Activated naive CD8-positive, alpha-beta T cell treated with anti-CD3 and anti-CD28 coated beads for 36 hours (primary cell): ENCODE data around the gene ISLR2. TPM values are rescaled to one million over a fixed set of nuclear protein-coding genes. Genes with fewer than 3 reads are reported as not detected.

Experiments
- DNase-seq: peaks from one replicate; pipeline ENCODE4 v3.0.0; 2021
- H3K27ac Mint-ChIP-seq: one replicate; pipeline ENCODE4 v1.8.0; 2022; ENCODE audit warnings: mild to moderate bottlenecking, moderate library complexity, mixed read lengths
- H3K27me3 Mint-ChIP-seq: one replicate; pipeline ENCODE4 v1.8.0; 2022; ENCODE audit warnings: mild to moderate bottlenecking, mixed read lengths
- H3K36me3 Mint-ChIP-seq: one replicate; pipeline ENCODE4 v1.8.0; 2021; ENCODE audit warnings: mild to moderate bottlenecking, mixed read lengths
- H3K4me1 Mint-ChIP-seq: one replicate; pipeline ENCODE4 v1.8.0; 2021; ENCODE audit warnings: mixed read lengths
- H3K4me3 Mint-ChIP-seq: one replicate; pipeline ENCODE4 v1.8.0; 2022; ENCODE audit warnings: mild to moderate bottlenecking, moderate library complexity, mixed read lengths
- H3K9me3 Mint-ChIP-seq: one replicate; pipeline ENCODE4 v1.8.0; 2022; ENCODE audit warnings: mixed read lengths
- total RNA-seq, 2 experiments: library from RNA; stranded (reverse); gene quantifications; one replicate each; pipeline ENCODE4 v1.2.3, GENCODE V29; 2021

Gene ISLR2
- total RNA-seq, 2 experiments from 2014 or later = not detected

- Mint-ChIP-seq H3K27me3 (peaks cover 80% of the 10 kb centered on the region), H3K27ac (no peak overlapping the region), H3K36me3 (no peaks in the 10 kb centered on the region), H3K9me3 (no peaks in the 10 kb centered on the region), H3K4me1 (peaks cover 14% of the 10 kb centered on the region), H3K4me3 (no peak overlapping the region)
- DNase-seq = no peak
Measured at GRCh38 chr15:74124196-74124595, 6.2 kb upstream of the ISLR2 start.

GRCh38 chr15:74124759-74125158, 5.6 kb upstream of the ISLR2 start:
- peaks cover 20% of the 10 kb centered on the region for H3K4me1 Mint-ChIP-seq
- H3K4me3 Mint-ChIP-seq = no peak overlapping the region
- no peaks in the 10 kb centered on the region for H3K9me3 Mint-ChIP-seq
- H3K27ac Mint-ChIP-seq = no peak overlapping the region
- H3K36me3 Mint-ChIP-seq = no peaks in the 10 kb centered on the region
- DNase-seq = no peak
- peaks cover 82% of the 10 kb centered on the region for H3K27me3 Mint-ChIP-seq

- peaks cover 24% of the 10 kb centered on the region for H3K4me1 Mint-ChIP-seq
- no peaks in the 10 kb centered on the region for H3K9me3 Mint-ChIP-seq
- H3K36me3 Mint-ChIP-seq = no peaks in the 10 kb centered on the region
- no peak overlapping the region for H3K4me3 Mint-ChIP-seq
- H3K27ac Mint-ChIP-seq = no peak overlapping the region
- peak; percentile 90 for DNase-seq
- H3K27me3 Mint-ChIP-seq = peaks cover 90% of the 10 kb centered on the region
Measured at GRCh38 chr15:74127255-74127953, 3.0 kb upstream of the ISLR2 start.

GRCh38 chr15:74127954-74128784, 2.2 kb upstream of the ISLR2 start:
- no peaks in the 10 kb centered on the region for H3K36me3 Mint-ChIP-seq
- H3K9me3 Mint-ChIP-seq = no peaks in the 10 kb centered on the region
- H3K4me3 Mint-ChIP-seq = peak overlapping the region; percentile 64
- H3K4me1 Mint-ChIP-seq = peaks cover 19% of the 10 kb centered on the region
- H3K27ac Mint-ChIP-seq = no peak overlapping the region
- DNase-seq = no peak
- peaks cover 95% of the 10 kb centered on the region for H3K27me3 Mint-ChIP-seq

- DNase-seq = no peak
- Mint-ChIP-seq H3K4me3 (no peak overlapping the region), H3K36me3 (no peaks in the 10 kb centered on the region), H3K27ac (no peak overlapping the region), H3K4me1 (peaks cover 19% of the 10 kb centered on the region), H3K27me3 (peaks cover 96% of the 10 kb centered on the region), H3K9me3 (no peaks in the 10 kb centered on the region)
Measured at GRCh38 chr15:74128785-74129585, 1.4 kb upstream of the ISLR2 start.

GRCh38 chr15:74129586-74130154, 716 bp upstream of the ISLR2 start:
- Mint-ChIP-seq H3K36me3 (no peaks in the 10 kb centered on the region), H3K4me3 (no peak overlapping the region), H3K4me1 (peaks cover 23% of the 10 kb centered on the region), H3K27ac (no peak overlapping the region), H3K27me3 (peaks cover 95% of the 10 kb centered on the region), H3K9me3 (no peaks in the 10 kb centered on the region)
- no peak for DNase-seq

- DNase-seq = no peak
- Mint-ChIP-seq H3K36me3 (no peaks in the 10 kb centered on the region), H3K27ac (no peak overlapping the region), H3K4me3 (no peak overlapping the region), H3K27me3 (peaks cover 96% of the 10 kb centered on the region), H3K9me3 (no peaks in the 10 kb centered on the region), H3K4me1 (peaks cover 30% of the 10 kb centered on the region)
Measured at GRCh38 chr15:74130849-74131627, 652 bp downstream of the ISLR2 start.

GRCh38 chr15:74131628-74132413, 1.4 kb downstream of the ISLR2 start:
- H3K4me3 Mint-ChIP-seq = no peak overlapping the region
- H3K27ac Mint-ChIP-seq = no peak overlapping the region
- H3K36me3 Mint-ChIP-seq = no peaks in the 10 kb centered on the region
- peaks cover 34% of the 10 kb centered on the region for H3K4me1 Mint-ChIP-seq
- no peak for DNase-seq
- no peaks in the 10 kb centered on the region for H3K9me3 Mint-ChIP-seq
- H3K27me3 Mint-ChIP-seq = peaks cover 97% of the 10 kb centered on the region

GRCh38 chr15:74132681-74133651, 2.6 kb downstream of the ISLR2 start:
- H3K9me3 Mint-ChIP-seq = no peaks in the 10 kb centered on the region

GRCh38 chr15:74133694-74134386, 3.5 kb downstream of the ISLR2 start:
- peaks cover 99% of the 10 kb centered on the region for H3K27me3 Mint-ChIP-seq
- H3K4me3 Mint-ChIP-seq = no peak overlapping the region
- H3K27ac Mint-ChIP-seq = no peak overlapping the region
- no peaks in the 10 kb centered on the region for H3K36me3 Mint-ChIP-seq
- H3K4me1 Mint-ChIP-seq = peaks cover 32% of the 10 kb centered on the region
- DNase-seq = no peak
- no peaks in the 10 kb centered on the region for H3K9me3 Mint-ChIP-seq

More at GRCh38 chr15:74132681-74133651, 2.6 kb downstream of the ISLR2 start:
- H3K27me3 Mint-ChIP-seq = peaks cover 98% of the 10 kb centered on the region
- no peaks in the 10 kb centered on the region for H3K36me3 Mint-ChIP-seq
- no peak overlapping the region for H3K27ac Mint-ChIP-seq
- peaks cover 36% of the 10 kb centered on the region for H3K4me1 Mint-ChIP-seq
- DNase-seq = peak; percentile 49
- peak overlapping the region; percentile 18 for H3K4me3 Mint-ChIP-seq

GRCh38 chr15:74134387-74135027, 4.1 kb downstream of the ISLR2 start:
- no peaks in the 10 kb centered on the region for H3K36me3 Mint-ChIP-seq
- peak overlapping the region; percentile 53 for H3K4me3 Mint-ChIP-seq
- peak; percentile 16 for DNase-seq
- H3K9me3 Mint-ChIP-seq = no peaks in the 10 kb centered on the region
- H3K4me1 Mint-ChIP-seq = peaks cover 26% of the 10 kb centered on the region
- peaks cover 98% of the 10 kb centered on the region for H3K27me3 Mint-ChIP-seq
- H3K27ac Mint-ChIP-seq = no peak overlapping the region

- H3K36me3 Mint-ChIP-seq = no peaks in the 10 kb centered on the region
- H3K4me1 Mint-ChIP-seq = peaks cover 23% of the 10 kb centered on the region
- no peak overlapping the region for H3K27ac Mint-ChIP-seq
- peaks cover 96% of the 10 kb centered on the region for H3K27me3 Mint-ChIP-seq
- no peak for DNase-seq
- H3K4me3 Mint-ChIP-seq = peak overlapping the region; percentile 53
- no peaks in the 10 kb centered on the region for H3K9me3 Mint-ChIP-seq
Measured at GRCh38 chr15:74135041-74135565, 4.7 kb downstream of the ISLR2 start.
